ENCODE results near the gene HUS1.

- TF ChIP-seq, protein P1, sequence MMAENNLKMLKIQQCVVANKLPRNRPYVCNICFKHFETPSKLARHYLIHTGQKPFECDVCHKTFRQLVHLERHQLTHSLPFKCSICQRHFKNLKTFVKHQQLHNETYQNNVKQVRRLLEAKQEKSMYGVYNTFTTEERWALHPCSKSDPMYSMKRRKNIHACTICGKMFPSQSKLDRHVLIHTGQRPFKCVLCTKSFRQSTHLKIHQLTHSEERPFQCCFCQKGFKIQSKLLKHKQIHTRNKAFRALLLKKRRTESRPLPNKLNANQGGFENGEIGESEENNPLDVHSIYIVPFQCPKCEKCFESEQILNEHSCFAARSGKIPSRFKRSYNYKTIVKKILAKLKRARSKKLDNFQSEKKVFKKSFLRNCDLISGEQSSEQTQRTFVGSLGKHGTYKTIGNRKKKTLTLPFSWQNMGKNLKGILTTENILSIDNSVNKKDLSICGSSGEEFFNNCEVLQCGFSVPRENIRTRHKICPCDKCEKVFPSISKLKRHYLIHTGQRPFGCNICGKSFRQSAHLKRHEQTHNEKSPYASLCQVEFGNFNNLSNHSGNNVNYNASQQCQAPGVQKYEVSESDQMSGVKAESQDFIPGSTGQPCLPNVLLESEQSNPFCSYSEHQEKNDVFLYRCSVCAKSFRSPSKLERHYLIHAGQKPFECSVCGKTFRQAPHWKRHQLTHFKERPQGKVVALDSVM (CRISPR knock-in tag; IDR thresholded peaks at IDR 0.05) = no peak
- TF ChIP-seq EZH2 (conservative IDR thresholded peaks at IDR 0.05; ENCODE audit: low read depth, low read length) (no peak), NCOA1 (CRISPR knock-in tag; IDR thresholded peaks at IDR 0.05) (no peak), ZNF101 (CRISPR knock-in tag; IDR thresholded peaks at IDR 0.05; ENCODE audit: borderline replicate concordance, low read depth) (no peak), STAT5B (CRISPR knock-in tag; IDR thresholded peaks at IDR 0.05) (no peak), ZBTB44 (CRISPR knock-in tag; IDR thresholded peaks at IDR 0.05) (no peak), RARA (CRISPR knock-in tag; IDR thresholded peaks at IDR 0.05) (no peak), KLF16 (CRISPR knock-in tag; IDR thresholded peaks at IDR 0.05) (no peak), ZKSCAN8 (CRISPR knock-in tag; IDR thresholded peaks at IDR 0.05; ENCODE audit: borderline replicate concordance) (no peak), CCDC6 (CRISPR knock-in tag; IDR thresholded peaks at IDR 0.05) (no peak)
These were observed 28.7 kb downstream of the HUS1 start for GRCh38 chr7:47950714-47951113.
